H9 (cell line): ENCODE results near the gene KRTAP10-6. TPM values are rescaled to one million over a fixed set of nuclear protein-coding genes. Genes with fewer than 3 reads are reported as not detected.

Experiments used
- DNase-seq: peaks from one replicate; pipeline ENCODE4 v3.0.0-alpha.2; 2017
- H2AFZ ChIP-seq: one replicate; pipeline ENCODE4 v1.6.1; 2013; ENCODE audit warnings: mild to moderate bottlenecking, low read length, control low read depth, moderate library complexity
- H2AK5ac ChIP-seq: 2 replicates; pipeline ENCODE4 v1.6.1; 2013; ENCODE audit warnings: low read length, control low read depth, mixed read lengths; ENCODE audit not compliant: insufficient read length
- H2BK120ac ChIP-seq: one replicate; pipeline ENCODE4 v1.6.1; 2013; ENCODE audit warnings: low read depth, mild to moderate bottlenecking, low read length, control low read depth, inconsistent platforms; ENCODE audit not compliant: poor library complexity, severe bottlenecking
- H2BK12ac ChIP-seq: 2 replicates; pipeline ENCODE4 v1.6.1; 2013; ENCODE audit warnings: low read length, control low read depth, mixed read lengths, low read depth; ENCODE audit not compliant: insufficient read length
- H2BK15ac ChIP-seq: 2 replicates; pipeline ENCODE4 v1.6.1; 2013; ENCODE audit warnings: low read depth, low read length, control low read depth
- H2BK20ac ChIP-seq: one replicate; pipeline ENCODE4 v1.6.1; 2013; ENCODE audit warnings: low read depth, mild to moderate bottlenecking, low read length, control low read depth, inconsistent platforms; ENCODE audit not compliant: poor library complexity, severe bottlenecking
- H2BK5ac ChIP-seq: 2 replicates; pipeline ENCODE4 v1.6.1; 2013; ENCODE audit warnings: low read length, control low read depth, mixed read lengths; ENCODE audit not compliant: insufficient read length
- H3K14ac ChIP-seq: 2 replicates; pipeline ENCODE4 v1.6.1; 2013; ENCODE audit warnings: low read length, control low read depth; ENCODE audit not compliant: insufficient read depth
- H3K18ac ChIP-seq: 2 replicates; pipeline ENCODE4 v1.6.1; 2013; ENCODE audit warnings: low read depth, mild to moderate bottlenecking, mixed read lengths, low read length, control low read depth; ENCODE audit not compliant: insufficient read length
- H3K23ac ChIP-seq: 2 replicates; pipeline ENCODE4 v1.6.1; 2013; ENCODE audit warnings: low read length, control low read depth, mixed read lengths, low read depth; ENCODE audit not compliant: insufficient read length
- H3K23me2 ChIP-seq: 2 replicates; pipeline ENCODE4 v1.6.1; 2013; ENCODE audit warnings: low read depth, mild to moderate bottlenecking, mixed read lengths, low read length, control low read depth; ENCODE audit not compliant: insufficient read length, poor library complexity, severe bottlenecking
- H3K27ac ChIP-seq: 2 replicates; pipeline ENCODE4 v1.5.1; 2013; ENCODE audit warnings: low read length, control low read depth, mixed read lengths, low read depth; ENCODE audit not compliant: insufficient read length
- H3K27me3 ChIP-seq: 2 replicates; pipeline ENCODE4 v1.6.1; 2013; ENCODE audit warnings: low read length, control low read depth, inconsistent platforms; ENCODE audit not compliant: insufficient read depth
- H3K4ac ChIP-seq: 2 replicates; pipeline ENCODE4 v1.6.1; 2013; ENCODE audit warnings: low read depth, mild to moderate bottlenecking, control low read depth, inconsistent platforms, low read length, moderate library complexity
- H3K4me1 ChIP-seq: 2 replicates; pipeline ENCODE4 v1.6.1; 2013; ENCODE audit warnings: low read length, control low read depth, inconsistent platforms; ENCODE audit not compliant: insufficient read depth
- H3K4me2 ChIP-seq: 2 replicates; pipeline ENCODE4 v1.6.1; 2013; ENCODE audit warnings: low read length, control low read depth, mixed read lengths; ENCODE audit not compliant: insufficient read length, insufficient read depth
- H3K56ac ChIP-seq: 2 replicates; pipeline ENCODE4 v1.6.1; 2013; ENCODE audit warnings: low read depth, mild to moderate bottlenecking, mixed read lengths, low read length, control low read depth; ENCODE audit not compliant: insufficient read length
- H3K79me1 ChIP-seq: 2 replicates; pipeline ENCODE4 v1.6.1; 2013; ENCODE audit warnings: low read depth, mild to moderate bottlenecking, moderate library complexity, low read length, control low read depth, inconsistent platforms; ENCODE audit not compliant: insufficient read depth, poor library complexity, severe bottlenecking
- H3K79me2 ChIP-seq: 2 replicates; pipeline ENCODE4 v1.6.1; 2013; ENCODE audit warnings: low read length, control low read depth, inconsistent platforms; ENCODE audit not compliant: insufficient read depth
- H3K9ac ChIP-seq: 2 replicates; pipeline ENCODE4 v1.6.1; 2013; ENCODE audit warnings: low read length, control low read depth, mixed read lengths; ENCODE audit not compliant: insufficient read length; ENCODE audit errors: extremely low read depth
- H3K9me3 ChIP-seq: one replicate; pipeline ENCODE4 v1.6.1; 2013; ENCODE audit warnings: low read depth, low read length, inconsistent platforms; ENCODE audit not compliant: control insufficient read depth
- H3T11ph ChIP-seq: one replicate; pipeline ENCODE4 v1.6.1; 2013; ENCODE audit warnings: mild to moderate bottlenecking, low read length, control low read depth, inconsistent platforms
- H4K20me1 ChIP-seq: one replicate; pipeline ENCODE4 v1.6.1; 2013; ENCODE audit not compliant: control insufficient read depth, insufficient read length, insufficient read depth
- H4K5ac ChIP-seq: 2 replicates; pipeline ENCODE4 v1.6.1; 2013; ENCODE audit warnings: low read depth, mild to moderate bottlenecking, mixed read lengths, low read length, control low read depth; ENCODE audit not compliant: insufficient read length
- H4K8ac ChIP-seq: replicated peaks from 2 replicates; pipeline ENCODE4 v1.6.1; 2013; ENCODE audit warnings: low read length, control low read depth, mixed read lengths, low read depth; ENCODE audit not compliant: insufficient read length
- H4K91ac ChIP-seq: 2 replicates; pipeline ENCODE4 v1.6.1; 2013; ENCODE audit warnings: low read depth, mild to moderate bottlenecking, moderate library complexity, mixed read lengths, low read length, control low read depth; ENCODE audit not compliant: insufficient read length
- H3K27ac Mint-ChIP-seq, 3 experiments: 2 replicates in 2 of 3; 3 replicates in 1 of 3; pipeline ENCODE4 v1.8.0; 2020 to 2021; ENCODE audit warnings: mixed read lengths in 3 of 3, mild to moderate bottlenecking in 1 of 3, moderate library complexity in 1 of 3
- H3K27me3 Mint-ChIP-seq: 2 replicates; pipeline ENCODE4 v1.8.0; 2021; ENCODE audit warnings: low read depth, mild to moderate bottlenecking, moderate library complexity, mixed read lengths
- H3K36me3 Mint-ChIP-seq, 3 experiments: 2 replicates in 2 of 3; 3 replicates in 1 of 3; pipeline ENCODE4 v1.8.0; 2020 to 2021; ENCODE audit warnings: low read depth in 3 of 3, mixed read lengths in 3 of 3; ENCODE audit not compliant: insufficient read depth in 1 of 3
- H3K4me1 Mint-ChIP-seq, 2 experiments: 2 replicates each; pipeline ENCODE4 v1.8.0; 2020; ENCODE audit warnings: mixed read lengths in 2 of 2
- H3K4me3 Mint-ChIP-seq, 2 experiments: 2 replicates in 1 of 2; 3 replicates in 1 of 2; pipeline ENCODE4 v1.8.0; 2020 to 2021; ENCODE audit warnings: mild to moderate bottlenecking in 2 of 2, mixed read lengths in 2 of 2, moderate library complexity in 1 of 2
- H3K9me3 Mint-ChIP-seq, 2 experiments: 2 replicates in 1 of 2; 3 replicates in 1 of 2; pipeline ENCODE4 v1.8.0; 2020; ENCODE audit warnings: mild to moderate bottlenecking in 2 of 2, mixed read lengths in 2 of 2, moderate library complexity in 1 of 2
- CTCF ChIP-seq: fragments of 200-600 bp; sonication (generic); conservative IDR thresholded peaks from 3 replicates; pipeline ENCODE4 v1.8.0; 2021; ENCODE audit warnings: antibody characterized with exemption, mild to moderate bottlenecking
- WGBS: extraction: QIAGEN DNeasy Blood & Tissue Kit; methylation state at CpG from one replicate; pipeline ENCODE4 v1.1.7; 2013; ENCODE audit warnings: missing lambda C conversion rate, low lambda C conversion rate, mixed read lengths; ENCODE audit not compliant: insufficient read length; ENCODE audit errors: extremely low coverage; 5-methylcytosine and 5-hydroxymethylcytosine counted together
- total RNA-seq: library from RNA; stranded (reverse); gene quantifications from 2 replicates; pipeline ENCODE4 v1.2.1, GENCODE V29; 2021

The KRTAP10-6 gene
- total RNA-seq, 1 experiment from 2014 or later: not detected

- no peaks in the 10 kb centered on the region for H3K4me1 ChIP-seq
- no peak overlapping the region for H3K18ac ChIP-seq
- H3K27ac ChIP-seq: no peak overlapping the region
- no peak overlapping the region for H3K9ac ChIP-seq
- H3K36me3 Mint-ChIP-seq: peaks cover 12 to 34% (median 24%) of the 10 kb centered on the region in 3 experiments
- no peak overlapping the region for H2BK120ac ChIP-seq
- TF ChIP-seq CTCF: no peak
- H3K9me3 Mint-ChIP-seq: peaks cover 37 to 42% of the 10 kb centered on the region in 2 experiments
- peaks cover 4% of the 10 kb centered on the region for H3K27me3 Mint-ChIP-seq
- H3K4me1 Mint-ChIP-seq: peaks cover 27% of the 10 kb centered on the region in 2 experiments
- no peaks in the 10 kb centered on the region for H3K27me3 ChIP-seq
- H2AFZ ChIP-seq: no peak overlapping the region
- no peak overlapping the region for H3K56ac ChIP-seq
- no peak overlapping the region for H3K4me2 ChIP-seq
- H3K23ac ChIP-seq: no peak overlapping the region
- H4K91ac ChIP-seq: no peak overlapping the region
- H4K8ac ChIP-seq: no peak overlapping the region
- H4K20me1 ChIP-seq: no peaks in the 10 kb centered on the region
- H3K79me1 ChIP-seq: no peaks in the 10 kb centered on the region
- peaks cover 4% of the 10 kb centered on the region for H3K9me3 ChIP-seq
- H3K27ac Mint-ChIP-seq: no peak overlapping the region
- no peak overlapping the region for H2BK20ac ChIP-seq
- no peaks in the 10 kb centered on the region for H3K23me2 ChIP-seq
- no peaks in the 10 kb centered on the region for H3K79me2 ChIP-seq
- no peak overlapping the region for H4K5ac ChIP-seq
- no peak overlapping the region for H3T11ph ChIP-seq
- H2AK5ac ChIP-seq: no peak overlapping the region
- H3K4me3 Mint-ChIP-seq: no peak overlapping the region
- H2BK12ac ChIP-seq: no peak overlapping the region
- no CpG with 5 or more reads among the region's 3 CpGs for WGBS
- no peak overlapping the region for H3K4ac ChIP-seq
- H2BK5ac ChIP-seq: no peak overlapping the region
- no peak overlapping the region for H3K14ac ChIP-seq
- DNase-seq: no peak
- H2BK15ac ChIP-seq: no peak overlapping the region
These were observed 26.6 kb upstream of the KRTAP10-6 start for GRCh38 chr21:44618909-44619308.
